K562 (cell line): ENCODE results near the gene SLC35B4. TPM values are rescaled to one million over a fixed set of nuclear protein-coding genes. Genes with fewer than 3 reads are reported as not detected.

Source experiments
- ATAC-seq: fragments of 200-7000 bp; cut with Tn5 transposase; 3 replicates; pipeline ENCODE4 v1.9.1; 2020; ENCODE audit warnings: moderate library complexity
- BruUV-seq: library from RNA; stranded (reverse); fragments of 400-500 nt; replicated peaks from 2 replicates; lab custom pipeline; 2021; lab: Mats Ljungman, UMichigan
- CTCF ChIA-PET: fragments of 300-600 bp; formaldehyde crosslinking; extraction: SDS; loops from one replicate; lab custom pipeline; 2021; ENCODE audit warnings: low intra/inter-chr PET ratio; lab: Yijun Ruan, JAX
- POLR2A ChIA-PET: fragments of 300-600, 350-650 bp; sonication (Branson Sonifier 250); formaldehyde crosslinking; extraction: SDS; loops from one replicate; lab custom pipeline; 2021; ENCODE audit warnings: antibody characterized with exemption, inconsistent platforms; lab: Yijun Ruan, JAX
- DNase-seq, 4 experiments: peaks; one replicate each; pipeline versions ENCODE4 v3.0.0 to v3.0.0-alpha.2; 2011 to 2018; ENCODE audit warnings: low spot score in 3 of 4, mixed read lengths in 3 of 4; ENCODE audit errors: extremely low read depth in 1 of 4
- FAIRE-seq: peaks from 2 replicates; lab custom pipeline; 2011; peaks lifted over from hg19 to GRCh38; lab: Jason Lieb, UNC
- H2AFZ ChIP-seq: 2 replicates; pipeline ENCODE4 v1.6.0; 2011; ENCODE audit warnings: low read depth, low read length, control low read depth, inconsistent platforms
- H3K27ac ChIP-seq: fragments of 200-600 bp; 3 replicates; pipeline ENCODE4 v1.8.0; 2011; ENCODE audit warnings: low read depth, mild to moderate bottlenecking, control low read depth, inconsistent platforms, low read length, moderate library complexity, mixed read lengths; ENCODE audit errors: extremely low read depth
- H3K27me3 ChIP-seq, 2 experiments: fragments of 300-600 bp in 1 of 2; 2 replicates in 1 of 2; 3 replicates in 1 of 2; pipeline versions ENCODE4 v1.6.0 to v1.8.0; 2011; ENCODE audit warnings: inconsistent platforms in 2 of 2, low read length in 2 of 2, mild to moderate bottlenecking in 1 of 2, mixed read lengths in 1 of 2, moderate library complexity in 1 of 2; ENCODE audit not compliant: control insufficient read depth in 2 of 2, insufficient read depth in 2 of 2
- H3K36me3 ChIP-seq: fragments of 300-600 bp; 3 replicates; pipeline ENCODE4 v1.8.0; 2011; ENCODE audit warnings: mild to moderate bottlenecking, low read length, inconsistent platforms; ENCODE audit not compliant: control insufficient read depth, insufficient read depth
- H3K4me1 ChIP-seq, 2 experiments: fragments of 200-600 bp in 1 of 2; replicated peaks in 1 of 2; 2 replicates in 1 of 2; 3 replicates in 1 of 2; pipeline versions ENCODE4 v1.5.1 to v1.8.0; 2011; ENCODE audit warnings: inconsistent platforms in 2 of 2, low read length in 2 of 2, mild to moderate bottlenecking in 1 of 2, mixed read lengths in 1 of 2, moderate library complexity in 1 of 2; ENCODE audit not compliant: control insufficient read depth in 2 of 2, insufficient read depth in 2 of 2
- H3K4me2 ChIP-seq: 2 replicates; pipeline ENCODE4 v1.6.1; 2011; ENCODE audit warnings: low read length, control low read depth, inconsistent platforms, mixed read lengths; ENCODE audit not compliant: insufficient read depth
- H3K4me3 ChIP-seq: fragments of 200-600 bp; sonication (generic), shearing (Covaris generic); 2 replicates; pipeline ENCODE4 v1.5.1; 2016; ENCODE audit warnings: control low read depth, inconsistent platforms
- H3K79me2 ChIP-seq: fragments of 200-600 bp; 3 replicates; pipeline ENCODE4 v1.8.0; 2011; ENCODE audit warnings: low read length, inconsistent platforms; ENCODE audit not compliant: control insufficient read depth, insufficient read depth
- H3K9ac ChIP-seq, 2 experiments: 2 replicates each; pipeline versions ENCODE4 v1.6.0 to v1.6.1; 2011; ENCODE audit warnings: low read depth in 2 of 2, low read length in 2 of 2, control low read depth in 1 of 2, inconsistent platforms in 1 of 2, mild to moderate bottlenecking in 1 of 2, mixed read lengths in 1 of 2; ENCODE audit not compliant: insufficient read depth in 1 of 2
- H3K9me1 ChIP-seq: one replicate; pipeline ENCODE4 v1.6.0; 2011; ENCODE audit warnings: inconsistent platforms, mild to moderate bottlenecking, low read length, moderate library complexity; ENCODE audit not compliant: control insufficient read depth, insufficient read depth
- H3K9me3 ChIP-seq: replicated peaks from 2 replicates; pipeline ENCODE4 v1.5.1; 2011; ENCODE audit warnings: low read depth, low read length, inconsistent platforms; ENCODE audit not compliant: control insufficient read depth, insufficient read depth
- H4K20me1 ChIP-seq: replicated peaks from 2 replicates; pipeline ENCODE4 v1.6.1; 2011; ENCODE audit warnings: low read length, inconsistent platforms, mixed read lengths; ENCODE audit not compliant: control insufficient read depth, insufficient read depth
- ARHGAP35 ChIP-seq: fragments of 450-650 bp; IDR thresholded peaks from 2 replicates; pipeline ENCODE4 v1.6.1; 2018; ENCODE audit not compliant: partially characterized antibody
- ETV5 ChIP-seq: sonication (generic); formaldehyde crosslinking; IDR thresholded peaks from 2 replicates; pipeline ENCODE4 v1.4.0; 2020; ENCODE audit warnings: low read depth, mild to moderate bottlenecking, missing genetic modification reagents
- MBD2 ChIP-seq: sonication (generic); IDR thresholded peaks from 2 replicates; pipeline ENCODE4 v1.6.1; 2016; ENCODE audit warnings: low read depth, borderline replicate concordance
- NBN ChIP-seq: fragments of 450-650 bp; IDR thresholded peaks from 2 replicates; pipeline ENCODE4 v1.6.1; 2016; ENCODE audit warnings: low read depth, mild to moderate bottlenecking
- NELFE ChIP-seq: IDR thresholded peaks from 2 replicates; pipeline ENCODE4 v1.6.1; 2011; ENCODE audit warnings: mild to moderate bottlenecking; ENCODE audit not compliant: insufficient read depth, insufficient read length
- PHB ChIP-seq: fragments of 250-450 bp; sonication (Bioruptor Pico); IDR thresholded peaks from 2 replicates; pipeline ENCODE4 v1.5.0; 2021
- POLR2A ChIP-seq: fragments of 450-650 bp; conservative IDR thresholded peaks from 2 replicates; pipeline ENCODE4 v1.6.1; 2016
- POLR2AphosphoS5 ChIP-seq: IDR thresholded peaks from 2 replicates; pipeline ENCODE4 v1.6.1; 2011; ENCODE audit warnings: mild to moderate bottlenecking, low read depth, low read length, moderate library complexity; ENCODE audit not compliant: control insufficient read depth, insufficient read depth
- SRSF9 ChIP-seq: fragments of 200-400 bp; formaldehyde crosslinking; IDR thresholded peaks from 2 replicates; pipeline ENCODE4 v1.6.1; 2017; ENCODE audit warnings: low read depth, low read length, borderline replicate concordance
- TAF7 ChIP-seq: fragments of 450-650 bp; IDR thresholded peaks from 2 replicates; pipeline ENCODE4 v1.6.1; 2016; ENCODE audit warnings: missing genetic modification characterization, missing compliant biosample characterization
- TEAD4 ChIP-seq, 2 experiments: sonication (generic) in 1 of 2; formaldehyde crosslinking in 1 of 2; IDR thresholded peaks; 2 replicates each; pipeline versions ENCODE4 v1.6.1 to v1.8.0; 2012 to 2022; ENCODE audit warnings: borderline replicate concordance in 1 of 2, inconsistent platforms in 1 of 2, low read length in 1 of 2, mild to moderate bottlenecking in 1 of 2, missing genetic modification reagents in 1 of 2
- U2AF1 ChIP-seq: fragments of 200-400 bp; formaldehyde crosslinking; optimal IDR thresholded peaks from 2 replicates; pipeline ENCODE3; 2017; ENCODE audit warnings: mild to moderate bottlenecking, low read depth, low read length, moderate library complexity
- ZBTB17 ChIP-seq: fragments of 450-650 bp; formaldehyde crosslinking; IDR thresholded peaks from 2 replicates; pipeline ENCODE4 v1.4.0; 2020; ENCODE audit warnings: mild to moderate bottlenecking
- ZNF133 ChIP-seq: fragments of 250-450 bp; sonication (Bioruptor Pico); IDR thresholded peaks from 2 replicates; pipeline ENCODE4 v1.4.0; 2020; ENCODE audit warnings: mild to moderate bottlenecking
- ZNF766 ChIP-seq: fragments of 200-800 bp; sonication (Bioruptor generic); conservative IDR thresholded peaks from 2 replicates; pipeline ENCODE4 v1.6.1; 2016; ENCODE audit warnings: missing genetic modification characterization, missing compliant biosample characterization
- WGBS: fragments of 100-300 bp; shearing (Covaris generic); methylation state at CpG from one replicate; pipeline ENCODE4 v1.1.6; 2016; ENCODE audit warnings: low coverage, mixed read lengths; ENCODE audit not compliant: insufficient coverage; ENCODE audit errors: missing lambda C conversion rate; 5-methylcytosine and 5-hydroxymethylcytosine counted together
- in situ Hi-C: fragments of 300-500 bp; cut with MboI; formaldehyde crosslinking; loops from 4 replicates; pipeline ENCODE4 v1.15.0; 2018; ENCODE audit warnings: inconsistent platforms, mixed read lengths
- intact Hi-C: fragments of 100-400 bp; cut with micrococcal nuclease; formaldehyde crosslinking; loops from 2 replicates; pipeline ENCODE4 v1.14.2; 2022
- polyA plus RNA-seq, 8 experiments: library from polyadenylated mRNA; depleted of rRNA in 4 of 8; stranded (reverse) in 5 of 8; unstranded in 3 of 8; fragments of >200 nt; fragmentation: Nextera tagmentation in 2 of 8; fragmentation: Illumina TruSeq in 1 of 8; extraction: Ambion mirVana in 2 of 8; extraction: Trizol in 1 of 8; gene quantifications; 2 replicates each; pipeline versions ENCODE4 v1.2.1 to v1.2.3, GENCODE V29; 2011 to 2014; ENCODE audit warnings: inconsistent platforms in 1 of 8, missing spikeins in 1 of 8
- total RNA-seq, 7 experiments: library from RNA; depleted of rRNA in 6 of 7; stranded (reverse); fragments of >200 nt in 6 of 7; fragmentation: Illumina TruSeq in 2 of 7; extraction: Trizol in 2 of 7; gene quantifications; 2 replicates each; pipeline versions ENCODE4 v1.2.1 to v1.2.3, GENCODE V29; 2011 to 2021; ENCODE audit warnings: low replicate concordance in 1 of 7
- TF ChIP-seq, protein P1 (sequence below): fragments of 250-450 bp; sonication (Bioruptor Pico); IDR thresholded peaks from 2 replicates; pipeline ENCODE4 v1.4.0; 2020; ENCODE audit warnings: mild to moderate bottlenecking, moderate library complexity, borderline replicate concordance
- TF ChIP-seq, protein P2 (sequence below): fragments of 450-650 bp; IDR thresholded peaks from 2 replicates; pipeline ENCODE4 v1.6.1; 2018; ENCODE audit not compliant: partially characterized antibody
- TF ChIP-seq, protein P3 (sequence below): fragments of 250-450 bp; sonication (Bioruptor Pico); IDR thresholded peaks from 2 replicates; pipeline ENCODE4 v1.8.0; 2021; ENCODE audit warnings: moderate library complexity, mild to moderate bottlenecking, inconsistent platforms

Gene SLC35B4
- total and polyA plus RNA-seq, 9 of the 15 experiments (the other 6 are each of a cell fraction or from before 2014, with no cell fraction given): 6.1 to 34.9 (median 17.6) TPM

DNA sequence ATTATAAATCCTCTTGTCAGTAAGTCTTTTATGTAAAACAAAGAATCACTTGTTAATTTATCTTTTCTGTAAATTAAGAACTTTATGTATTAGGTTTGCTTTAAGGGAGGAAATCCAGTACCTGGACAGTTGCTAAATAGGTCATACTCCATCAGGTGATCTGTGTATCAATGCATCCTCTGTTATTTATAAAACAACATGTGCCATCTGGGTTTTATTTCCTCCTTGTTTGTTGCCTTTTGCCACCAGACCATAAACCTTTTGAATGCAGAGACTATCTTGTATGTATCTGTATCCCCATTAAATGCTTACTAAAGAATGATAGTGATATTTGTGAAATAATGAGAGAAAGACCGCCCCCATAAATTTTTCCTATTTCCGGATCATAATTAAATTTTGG, 70.0 kb downstream of the SLC35B4 start:
- FAIRE-seq (no peak), DNase-seq (no peak), ATAC-seq (no peak)
- in situ Hi-C loops (no loop called here), intact Hi-C loops (no loop called here)
- no peak overlapping the region for H3K27ac ChIP-seq
- H3K4me1 ChIP-seq: no peaks in the 10 kb centered on the region
- no peak overlapping the region for H3K4me2 ChIP-seq
- POLR2A ChIA-PET: no interaction called here
- no peaks in the 10 kb centered on the region for H4K20me1 ChIP-seq
- TF ChIP-seq ZNF133 (no peak), NBN (no peak), TAF7 (tag) (no peak), MBD2 (no peak), NELFE (no peak), ZBTB17 (no peak), SRSF9 (no peak), POLR2A (no peak), POLR2AphosphoS5 (no peak), U2AF1 (no peak), TEAD4 (IDR thresholded peaks at IDR 0.05; ENCODE audit: low read length) (no peak), TEAD4 (CRISPR knock-in tag; IDR thresholded peaks at IDR 0.05; ENCODE audit: borderline replicate concordance) (no peak), PHB (CRISPR knock-in tag) (no peak), ZNF766 (CRISPR knock-in tag) (no peak), ETV5 (CRISPR knock-in tag) (no peak), ARHGAP35 (no peak)
- TF ChIP-seq, protein P1, sequence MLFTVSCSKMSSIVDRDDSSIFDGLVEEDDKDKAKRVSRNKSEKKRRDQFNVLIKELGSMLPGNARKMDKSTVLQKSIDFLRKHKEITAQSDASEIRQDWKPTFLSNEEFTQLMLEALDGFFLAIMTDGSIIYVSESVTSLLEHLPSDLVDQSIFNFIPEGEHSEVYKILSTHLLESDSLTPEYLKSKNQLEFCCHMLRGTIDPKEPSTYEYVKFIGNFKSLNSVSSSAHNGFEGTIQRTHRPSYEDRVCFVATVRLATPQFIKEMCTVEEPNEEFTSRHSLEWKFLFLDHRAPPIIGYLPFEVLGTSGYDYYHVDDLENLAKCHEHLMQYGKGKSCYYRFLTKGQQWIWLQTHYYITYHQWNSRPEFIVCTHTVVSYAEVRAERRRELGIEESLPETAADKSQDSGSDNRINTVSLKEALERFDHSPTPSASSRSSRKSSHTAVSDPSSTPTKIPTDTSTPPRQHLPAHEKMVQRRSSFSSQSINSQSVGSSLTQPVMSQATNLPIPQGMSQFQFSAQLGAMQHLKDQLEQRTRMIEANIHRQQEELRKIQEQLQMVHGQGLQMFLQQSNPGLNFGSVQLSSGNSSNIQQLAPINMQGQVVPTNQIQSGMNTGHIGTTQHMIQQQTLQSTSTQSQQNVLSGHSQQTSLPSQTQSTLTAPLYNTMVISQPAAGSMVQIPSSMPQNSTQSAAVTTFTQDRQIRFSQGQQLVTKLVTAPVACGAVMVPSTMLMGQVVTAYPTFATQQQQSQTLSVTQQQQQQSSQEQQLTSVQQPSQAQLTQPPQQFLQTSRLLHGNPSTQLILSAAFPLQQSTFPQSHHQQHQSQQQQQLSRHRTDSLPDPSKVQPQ (CRISPR knock-in tag): no peak
- TF ChIP-seq, protein P2, sequence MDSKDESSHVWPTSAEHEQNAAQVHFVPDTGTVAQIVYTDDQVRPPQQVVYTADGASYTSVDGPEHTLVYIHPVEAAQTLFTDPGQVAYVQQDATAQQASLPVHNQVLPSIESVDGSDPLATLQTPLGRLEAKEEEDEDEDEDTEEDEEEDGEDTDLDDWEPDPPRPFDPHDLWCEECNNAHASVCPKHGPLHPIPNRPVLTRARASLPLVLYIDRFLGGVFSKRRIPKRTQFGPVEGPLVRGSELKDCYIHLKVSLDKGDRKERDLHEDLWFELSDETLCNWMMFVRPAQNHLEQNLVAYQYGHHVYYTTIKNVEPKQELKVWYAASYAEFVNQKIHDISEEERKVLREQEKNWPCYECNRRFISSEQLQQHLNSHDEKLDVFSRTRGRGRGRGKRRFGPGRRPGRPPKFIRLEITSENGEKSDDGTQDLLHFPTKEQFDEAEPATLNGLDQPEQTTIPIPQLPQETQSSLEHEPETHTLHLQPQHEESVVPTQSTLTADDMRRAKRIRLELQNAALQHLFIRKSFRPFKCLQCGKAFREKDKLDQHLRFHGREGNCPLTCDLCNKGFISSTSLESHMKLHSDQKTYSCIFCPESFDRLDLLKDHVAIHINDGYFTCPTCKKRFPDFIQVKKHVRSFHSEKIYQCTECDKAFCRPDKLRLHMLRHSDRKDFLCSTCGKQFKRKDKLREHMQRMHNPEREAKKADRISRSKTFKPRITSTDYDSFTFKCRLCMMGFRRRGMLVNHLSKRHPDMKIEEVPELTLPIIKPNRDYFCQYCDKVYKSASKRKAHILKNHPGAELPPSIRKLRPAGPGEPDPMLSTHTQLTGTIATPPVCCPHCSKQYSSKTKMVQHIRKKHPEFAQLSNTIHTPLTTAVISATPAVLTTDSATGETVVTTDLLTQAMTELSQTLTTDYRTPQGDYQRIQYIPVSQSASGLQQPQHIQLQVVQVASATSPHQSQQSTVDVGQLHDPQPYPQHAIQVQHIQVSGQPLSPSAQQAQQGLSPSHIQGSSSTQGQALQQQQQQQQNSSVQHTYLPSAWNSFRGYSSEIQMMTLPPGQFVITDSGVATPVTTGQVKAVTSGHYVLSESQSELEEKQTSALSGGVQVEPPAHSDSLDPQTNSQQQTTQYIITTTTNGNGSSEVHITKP: no peak
- TF ChIP-seq, protein P3, sequence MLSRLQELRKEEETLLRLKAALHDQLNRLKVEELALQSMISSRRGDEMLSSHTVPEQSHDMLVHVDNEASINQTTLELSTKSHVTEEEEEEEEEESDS (CRISPR knock-in tag): no peak
- H2AFZ ChIP-seq: no peak overlapping the region
- H3K9me3 ChIP-seq: no peaks in the 10 kb centered on the region
- WGBS: 4% methylated on average over 2 of the region's 2 CpGs
- H3K27me3 ChIP-seq: peaks cover 0 to 2% of the 10 kb centered on the region in 2 experiments; a peak in 1 of 5 replicates
- CTCF ChIA-PET: no interaction called here
- no peaks in the 10 kb centered on the region for H3K9me1 ChIP-seq
- BruUV-seq: no TSS peak
- no peak overlapping the region for H3K4me3 ChIP-seq
- H3K9ac ChIP-seq: no peak overlapping the region
- no peaks in the 10 kb centered on the region for H3K79me2 ChIP-seq
- no peaks in the 10 kb centered on the region for H3K36me3 ChIP-seq
